Fibroblast of skin of left quadriceps (primary cell): ENCODE data around the gene LIN52.

Experiments
- DNase-seq, 2 experiments: peaks; one replicate each; pipeline ENCODE4 v3.0.0-alpha.2; 2013; ENCODE audit warnings: low read depth in 2 of 2

The LIN52 gene

DNA sequence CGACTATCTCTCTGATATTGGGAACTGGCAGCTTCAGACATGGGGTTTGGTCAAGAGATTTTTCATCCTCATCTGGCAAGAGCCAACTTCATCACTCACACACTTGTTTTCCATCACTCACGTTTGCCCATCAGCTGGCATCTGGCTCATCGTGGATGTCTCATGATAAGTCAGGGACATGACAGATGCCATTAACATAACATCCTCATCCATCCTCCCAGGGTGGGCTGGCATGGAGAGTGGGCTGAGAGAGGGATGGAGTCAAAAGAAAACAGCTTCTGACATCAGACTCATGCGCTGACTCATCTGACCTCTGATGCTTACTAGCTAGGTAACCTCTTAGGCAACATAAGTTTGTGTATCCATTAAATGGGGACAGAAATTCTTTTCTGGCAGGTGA lies 152.7 kb downstream of the LIN52 start:
- no peak for DNase-seq

GRCh38 chr14:74238974-74239847 lies 154.5 kb downstream of the LIN52 start, which contains the start of gene VSX2:
TSS of gene VSX2 (plus strand) at chr14:74239449. CDS start at chr14:74239562, 113 bp downstream.
- no peak for DNase-seq

- DNase-seq: no peak
These were observed 155.4 kb downstream of the LIN52 start for GRCh38 chr14:74239848-74240793.

DNA sequence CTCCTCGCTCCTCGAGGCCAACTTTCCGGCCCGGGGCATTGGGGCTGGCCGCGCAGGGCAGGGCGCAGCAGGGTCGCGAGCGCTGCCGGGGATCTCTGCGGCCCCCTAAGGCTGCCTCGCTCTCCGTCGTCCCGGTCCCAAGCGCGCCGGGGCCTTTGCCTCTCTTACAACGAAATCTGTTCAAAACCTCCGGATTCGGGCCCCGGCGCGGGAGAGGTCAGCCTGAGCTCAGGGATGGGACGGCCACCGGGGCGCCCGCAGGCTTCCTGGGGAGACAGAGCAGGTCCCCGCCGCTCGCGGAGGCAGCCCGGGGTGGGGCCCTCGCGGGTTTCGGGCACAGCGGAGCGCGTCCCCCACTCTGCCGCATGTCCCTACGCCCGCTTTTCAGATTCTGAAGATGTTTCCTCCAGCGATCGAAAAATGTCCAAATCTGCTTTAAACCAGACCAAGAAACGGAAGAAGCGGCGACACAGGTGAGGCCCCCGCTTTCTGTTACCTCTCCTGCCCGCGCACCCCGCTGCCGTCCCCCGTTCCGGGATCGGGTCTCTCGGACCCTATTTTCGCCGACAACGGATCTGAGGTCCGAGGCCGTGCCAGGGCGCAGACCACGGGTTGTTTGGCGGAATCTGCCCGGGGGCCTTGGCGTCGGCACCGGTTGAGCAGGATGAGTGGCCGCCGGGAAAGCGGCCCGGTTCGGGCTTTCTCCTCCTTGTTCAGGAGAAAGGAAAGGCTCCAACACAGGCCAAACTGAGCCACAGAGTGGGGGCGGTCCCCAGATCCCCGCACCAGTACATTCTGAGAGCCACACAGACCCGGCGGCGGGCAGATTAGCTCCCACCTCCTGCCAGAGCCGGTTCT lies 156.3 kb downstream of the LIN52 start:
- no peak for DNase-seq

- no peak for DNase-seq
These were observed 156.9 kb downstream of the LIN52 start for GRCh38 chr14:74241652-74242017.

GRCh38 chr14:74242021-74242779 lies 157.4 kb downstream of the LIN52 start:
- no peak for DNase-seq

DNA sequence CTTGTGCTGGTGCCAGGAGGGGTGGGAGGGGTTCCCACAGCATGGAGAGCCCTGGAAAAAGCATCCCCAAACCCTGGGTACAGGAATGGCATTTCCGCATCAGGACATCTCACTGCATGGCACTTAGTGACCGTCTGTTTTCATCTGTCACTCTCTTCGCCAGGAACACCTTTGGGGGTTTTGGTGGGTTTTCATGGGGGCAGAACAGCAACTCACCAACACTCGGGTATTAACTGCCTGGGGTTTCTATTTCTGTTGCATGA lies 158.0 kb downstream of the LIN52 start:
- DNase-seq: no peak

- DNase-seq: no peak
These were observed 158.3 kb downstream of the LIN52 start for GRCh38 chr14:74243051-74243450.

GRCh38 chr14:74244115-74244514 lies 159.4 kb downstream of the LIN52 start:
- no peak for DNase-seq

DNA sequence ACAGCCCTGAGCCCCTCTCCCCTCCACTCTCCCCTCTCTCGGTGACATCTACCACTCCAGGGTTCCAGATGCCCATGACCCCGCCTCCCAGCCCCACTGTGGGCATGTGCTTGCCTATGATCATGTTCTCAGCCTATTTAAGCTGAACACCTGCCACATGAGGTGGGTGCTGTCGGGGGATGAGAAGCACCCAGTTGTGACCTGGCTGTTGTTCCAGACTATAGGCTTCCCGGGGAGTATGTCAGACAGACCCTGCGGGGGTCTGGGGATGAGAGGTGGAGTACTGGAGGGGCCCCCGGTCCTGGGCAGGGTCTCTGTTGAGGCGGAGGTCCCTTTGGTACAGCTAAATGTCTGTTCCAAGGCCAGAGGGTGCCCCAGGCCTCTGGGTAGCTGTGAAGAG lies 160.5 kb downstream of the LIN52 start:
- DNase-seq: no peak

DNA sequence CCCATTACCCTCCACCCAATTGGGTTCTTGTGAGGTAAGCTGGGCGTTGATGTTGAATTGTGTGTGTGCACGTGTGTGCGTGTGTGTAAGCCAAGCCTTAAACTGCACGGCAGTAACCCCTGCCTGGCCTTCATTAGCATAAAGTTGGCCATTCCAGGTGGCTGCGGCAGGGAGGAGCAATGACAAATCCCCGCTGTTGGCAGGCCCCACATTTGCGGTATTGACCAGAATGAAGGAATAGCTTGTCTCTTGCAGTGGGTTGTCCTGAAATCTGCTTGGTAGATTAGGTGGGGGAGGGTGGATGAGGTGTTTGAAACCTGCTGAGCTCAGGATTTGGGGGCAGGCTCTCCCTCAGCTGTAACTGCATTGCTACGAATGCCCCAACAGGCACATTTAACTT lies 161.8 kb downstream of the LIN52 start:
- DNase-seq: no peak

DNA sequence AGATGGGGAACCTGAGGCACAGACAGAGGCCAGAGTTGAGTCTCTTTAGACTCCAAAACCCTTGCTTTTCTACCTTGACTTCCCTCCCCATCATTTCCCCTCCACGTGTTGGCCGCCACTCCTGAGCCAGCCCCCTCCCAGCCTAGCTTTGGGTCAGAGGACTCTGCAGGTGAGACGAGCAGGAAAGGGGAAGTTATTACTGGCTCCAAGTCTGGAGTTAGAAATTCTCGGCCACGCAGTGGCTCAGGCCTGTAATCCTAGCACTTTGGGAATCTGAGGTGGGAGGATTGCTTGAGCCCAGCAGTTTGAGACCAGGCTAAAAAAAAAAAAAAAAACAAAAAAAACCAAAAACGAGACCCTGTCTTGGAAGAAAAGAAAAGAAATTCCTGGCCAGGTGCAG lies 163.3 kb downstream of the LIN52 start:
- no peak for DNase-seq

- no peak for DNase-seq
These were observed 164.9 kb downstream of the LIN52 start for GRCh38 chr14:74249433-74250375.
